ENCODE results near the gene SMIM35.
A peak's percentile ranks its signal among the peaks of the same experiment; 100 is the strongest.

SMIM35 gene

DNA sequence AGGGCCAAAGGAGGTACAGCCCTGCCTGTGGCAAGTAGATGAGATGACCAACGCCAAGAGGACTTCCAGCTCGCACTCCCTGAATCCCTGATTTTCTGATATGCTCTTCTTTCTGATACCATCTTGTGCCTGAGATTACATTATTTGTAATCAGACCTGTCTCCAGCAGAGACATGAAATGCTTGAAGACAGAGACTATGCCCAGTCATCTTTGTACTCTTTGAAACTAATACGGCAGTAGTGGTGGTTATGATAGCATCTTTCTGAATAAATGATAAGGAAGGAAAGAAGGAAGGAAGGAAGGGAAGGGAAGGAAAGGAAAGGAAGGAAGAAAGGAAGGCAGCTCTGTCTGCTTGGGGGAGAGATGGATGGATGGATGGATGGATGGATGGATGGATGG is 72.7 kb downstream of the SMIM35 start:
- ChIA-PET POLR2A (no interaction called here), CTCF (interaction anchor here (0.6 kb wide), 1 partner anchor 17 kb away, joined by 3 read pairs; no protein-coding TSS in a partner anchor)
- H3K4me1 ChIP-seq (ENCODE audit: control insufficient read depth, insufficient read depth, low read length) = no peaks in the 10 kb centered on the region
- no peak overlapping the region for H3K27ac ChIP-seq (ENCODE audit: extremely low read depth, low read depth, low read length)
- no peaks in the 10 kb centered on the region for H3K36me3 ChIP-seq (ENCODE audit: control insufficient read depth in 2 of 2, insufficient read depth in 1 of 2, low read length in 2 of 2)
- TF ChIP-seq ZNF169 (tag by site-specific recombination; IDR thresholded peaks at IDR 0.05) = no peak
- TF ChIP-seq ZNF366 (tag by site-specific recombination; conservative IDR thresholded peaks at IDR 0.05) = peak; percentile 77
- TF ChIP-seq ZIC2 (tag by site-specific recombination; IDR thresholded peaks at IDR 0.05) = no peak
- no peak for TF ChIP-seq ZNF19 (tag by site-specific recombination; IDR thresholded peaks at IDR 0.05; ENCODE audit: low read depth)
- TF ChIP-seq ZNF544 (tag by site-specific recombination; IDR thresholded peaks at IDR 0.05) = no peak
- H3K4me3 ChIP-seq (ENCODE audit: low read depth, low read length) = no peak overlapping the region
- no peaks in the 10 kb centered on the region for H3K9me3 ChIP-seq (ENCODE audit: control insufficient read depth, insufficient read depth, low read depth, low read length)

GRCh38 chr11:118012083-118012669 is 74.6 kb downstream of the SMIM35 start:
- CTCF ChIA-PET = no interaction called here

More at GRCh38 chr11:118012083-118012669, 74.6 kb downstream of the SMIM35 start:
- POLR2A ChIA-PET = interaction anchor here (1.1 kb wide), 1 partner anchor 30 kb away, joined by 7 read pairs; no protein-coding TSS in a partner anchor
- Histone ChIP-seq H3K4me1 (ENCODE audit: control insufficient read depth, insufficient read depth, low read length) (no peaks in the 10 kb centered on the region), H3K9me3 (ENCODE audit: control insufficient read depth, insufficient read depth, low read depth, low read length) (no peaks in the 10 kb centered on the region), H3K27ac (ENCODE audit: extremely low read depth, low read depth, low read length) (no peak overlapping the region), H3K36me3 (ENCODE audit: control insufficient read depth in 2 of 2, insufficient read depth in 1 of 2, low read length in 2 of 2) (no peaks in the 10 kb centered on the region), H3K4me3 (ENCODE audit: low read depth, low read length) (no peak overlapping the region)
- no peak for TF ChIP-seq ZNF549 (tag by site-specific recombination; IDR thresholded peaks at IDR 0.05)
- TF ChIP-seq ZNF629 (tag by site-specific recombination; IDR thresholded peaks at IDR 0.05) = no peak
- TF ChIP-seq SCRT1 (tag by site-specific recombination; IDR thresholded peaks at IDR 0.05; ENCODE audit: borderline replicate concordance) = no peak
- no peak for TF ChIP-seq ELK4 (IDR thresholded peaks at IDR 0.05; ENCODE audit: borderline replicate concordance, low read depth, low read length)
- no peak for TF ChIP-seq IKZF3 (tag by site-specific recombination; IDR thresholded peaks at IDR 0.05)
- TF ChIP-seq ZNF654 (tag by site-specific recombination; IDR thresholded peaks at IDR 0.05; ENCODE audit: low read depth) = no peak
- no peak for TF ChIP-seq ZNF792 (tag by site-specific recombination; IDR thresholded peaks at IDR 0.05)
- no peak for TF ChIP-seq ZNF302 (tag by site-specific recombination; IDR thresholded peaks at IDR 0.05; ENCODE audit: low read depth)
- TF ChIP-seq ZBTB26 (tag by site-specific recombination; optimal IDR thresholded peaks at IDR 0.05) = no peak
- TF ChIP-seq ZNF510 (tag by site-specific recombination; IDR thresholded peaks at IDR 0.05; ENCODE audit: insufficient replicate concordance) = no peak
- TF ChIP-seq ZNF214 (tag by site-specific recombination; IDR thresholded peaks at IDR 0.05; ENCODE audit: borderline replicate concordance) = no peak
- no peak for TF ChIP-seq ZNF530 (tag by site-specific recombination; IDR thresholded peaks at IDR 0.05; ENCODE audit: low read depth)
- TF ChIP-seq, protein P1, sequence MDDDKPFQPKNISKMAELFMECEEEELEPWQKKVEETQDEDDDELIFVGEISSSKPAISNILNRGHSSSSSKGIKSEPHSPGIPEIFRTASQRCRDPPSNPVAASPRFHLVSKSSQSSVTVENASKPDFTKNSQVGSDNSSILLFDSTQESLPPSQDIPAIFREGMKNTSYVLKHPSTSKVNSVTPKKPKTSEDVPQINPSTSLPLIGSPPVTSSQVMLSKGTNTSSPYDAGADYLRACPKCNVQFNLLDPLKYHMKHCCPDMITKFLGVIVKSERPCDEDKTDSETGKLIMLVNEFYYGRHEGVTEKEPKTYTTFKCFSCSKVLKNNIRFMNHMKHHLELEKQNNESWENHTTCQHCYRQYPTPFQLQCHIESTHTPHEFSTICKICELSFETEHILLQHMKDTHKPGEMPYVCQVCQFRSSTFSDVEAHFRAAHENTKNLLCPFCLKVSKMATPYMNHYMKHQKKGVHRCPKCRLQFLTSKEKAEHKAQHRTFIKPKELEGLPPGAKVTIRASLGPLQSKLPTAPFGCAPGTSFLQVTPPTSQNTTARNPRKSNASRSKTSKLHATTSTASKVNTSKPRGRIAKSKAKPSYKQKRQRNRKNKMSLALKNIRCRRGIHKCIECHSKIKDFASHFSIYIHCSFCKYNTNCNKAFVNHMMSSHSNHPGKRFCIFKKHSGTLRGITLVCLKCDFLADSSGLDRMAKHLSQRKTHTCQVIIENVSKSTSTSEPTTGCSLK (tag by site-specific recombination; IDR thresholded peaks at IDR 0.05) = no peak
- no peak for TF ChIP-seq ZNF555 (tag by site-specific recombination; conservative IDR thresholded peaks at IDR 0.05)
- TF ChIP-seq YY1 (tag by site-specific recombination; IDR thresholded peaks at IDR 0.05) = no peak
- TF ChIP-seq ZNF239 (tag by site-specific recombination; IDR thresholded peaks at IDR 0.05) = no peak
- TF ChIP-seq ZBTB8A (tag by site-specific recombination; IDR thresholded peaks at IDR 0.05) = no peak
